AG08396 (cell line): ENCODE data around the gene MAPK9.

Source experiments
- DNase-seq: peaks from one replicate; pipeline ENCODE4 v3.0.0; 2012; ENCODE audit warnings: low spot score, mixed read lengths

The MAPK9 gene

GRCh38 chr5:180205916-180206315 lies 86.0 kb downstream of the MAPK9 start:
- no peak for DNase-seq

GRCh38 chr5:180204276-180204819 lies 87.5 kb downstream of the MAPK9 start:
- no peak for DNase-seq

GRCh38 chr5:180202939-180203573 lies 88.8 kb downstream of the MAPK9 start:
- no peak for DNase-seq

GRCh38 chr5:180201051-180201987 lies 90.6 kb downstream of the MAPK9 start:
- DNase-seq = no peak

GRCh38 chr5:180199390-180199789 lies 92.5 kb downstream of the MAPK9 start:
- no peak for DNase-seq

GRCh38 chr5:180198208-180198607 lies 93.7 kb downstream of the MAPK9 start:
- no peak for DNase-seq

GRCh38 chr5:180197016-180197702 lies 94.7 kb downstream of the MAPK9 start:
- no peak for DNase-seq

- no peak for DNase-seq
Observed at GRCh38 chr5:180194410-180195345, 97.2 kb downstream of the MAPK9 start.

GRCh38 chr5:180193749-180194375 lies 98.0 kb downstream of the MAPK9 start:
- no peak for DNase-seq

- no peak for DNase-seq
Observed at GRCh38 chr5:180191716-180192115, 100.2 kb downstream of the MAPK9 start.

GRCh38 chr5:180187767-180188166 lies 104.1 kb downstream of the MAPK9 start:
- no peak for DNase-seq
